ENCODE results near the gene NCOR2. TPM values are rescaled to one million over a fixed set of nuclear protein-coding genes. Genes with fewer than 3 reads are reported as not detected.

Gene NCOR2
- total and polyA plus RNA-seq, 12 donors, result 16.9 to 243 (median 173) TPM

GRCh38 chr12:124579921-124580517, 12.6 kb upstream of the NCOR2 start:
- no peak for TF ChIP-seq POLR2A (IDR thresholded peaks at IDR 0.05)
- TF ChIP-seq, protein P1, sequence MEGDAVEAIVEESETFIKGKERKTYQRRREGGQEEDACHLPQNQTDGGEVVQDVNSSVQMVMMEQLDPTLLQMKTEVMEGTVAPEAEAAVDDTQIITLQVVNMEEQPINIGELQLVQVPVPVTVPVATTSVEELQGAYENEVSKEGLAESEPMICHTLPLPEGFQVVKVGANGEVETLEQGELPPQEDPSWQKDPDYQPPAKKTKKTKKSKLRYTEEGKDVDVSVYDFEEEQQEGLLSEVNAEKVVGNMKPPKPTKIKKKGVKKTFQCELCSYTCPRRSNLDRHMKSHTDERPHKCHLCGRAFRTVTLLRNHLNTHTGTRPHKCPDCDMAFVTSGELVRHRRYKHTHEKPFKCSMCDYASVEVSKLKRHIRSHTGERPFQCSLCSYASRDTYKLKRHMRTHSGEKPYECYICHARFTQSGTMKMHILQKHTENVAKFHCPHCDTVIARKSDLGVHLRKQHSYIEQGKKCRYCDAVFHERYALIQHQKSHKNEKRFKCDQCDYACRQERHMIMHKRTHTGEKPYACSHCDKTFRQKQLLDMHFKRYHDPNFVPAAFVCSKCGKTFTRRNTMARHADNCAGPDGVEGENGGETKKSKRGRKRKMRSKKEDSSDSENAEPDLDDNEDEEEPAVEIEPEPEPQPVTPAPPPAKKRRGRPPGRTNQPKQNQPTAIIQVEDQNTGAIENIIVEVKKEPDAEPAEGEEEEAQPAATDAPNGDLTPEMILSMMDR (IDR thresholded peaks at IDR 0.05), result no peak
- DNase-seq, result no peak
- H3K4me1 ChIP-seq (replicated peaks in 1 of 2), result peaks cover 6 to 9% of the 10 kb centered on the region in 2 donors
- intact Hi-C loops (cut with DNase I), result no loop called here
- no peak overlapping the region for H3K4me3 ChIP-seq
- H3K27ac ChIP-seq, result no peak overlapping the region
- H3K9me3 ChIP-seq (replicated peaks in 1 of 3), result no peaks in the 10 kb centered on the region
- H3K36me3 ChIP-seq (replicated peaks in 1 of 2), result no peaks in the 10 kb centered on the region
- H3K27me3 ChIP-seq, result no peaks in the 10 kb centered on the region
- 87 to 100% (median 93%) methylated on average over 5 of the region's 5 CpGs for WGBS, 4 donors

DNA sequence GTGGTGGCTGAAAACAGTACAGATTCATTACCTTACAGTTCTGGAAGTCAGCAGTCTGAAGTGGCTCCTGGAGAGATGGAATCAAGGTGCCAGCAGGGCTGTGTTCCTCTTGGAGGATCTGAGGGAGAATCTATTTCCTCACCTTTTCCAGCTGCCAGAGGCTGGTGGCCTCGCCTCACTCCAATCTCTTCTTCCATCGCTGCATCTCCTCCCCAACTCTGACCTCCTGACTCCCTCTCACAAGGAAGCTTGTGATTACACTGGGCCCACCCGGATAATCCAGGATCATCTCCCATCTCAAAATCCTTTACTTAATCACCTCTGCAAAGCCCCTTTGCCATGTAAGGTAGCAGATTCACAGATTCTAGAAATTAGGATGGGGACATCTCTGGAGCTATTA, 11.4 kb upstream of the NCOR2 start:
- peaks cover 6 to 9% of the 10 kb centered on the region in 2 donors for H3K4me1 ChIP-seq (replicated peaks in 1 of 2)
- H3K27ac ChIP-seq, result no peak overlapping the region
- 80 to 99% (median 95%) methylated on average over 3 of the region's 3 CpGs for WGBS, 4 donors
- intact Hi-C loops (cut with DNase I), result no loop called here
- no peak overlapping the region for H3K4me3 ChIP-seq
- no peaks in the 10 kb centered on the region for H3K27me3 ChIP-seq
- TF ChIP-seq, protein P1 (IDR thresholded peaks at IDR 0.05), result no peak
- no peak for TF ChIP-seq POLR2A (IDR thresholded peaks at IDR 0.05)
- no peaks in the 10 kb centered on the region for H3K9me3 ChIP-seq (replicated peaks in 1 of 3)
- H3K36me3 ChIP-seq (replicated peaks in 1 of 2), result no peaks in the 10 kb centered on the region
- no peak for DNase-seq

- intact Hi-C loops (cut with DNase I), result no loop called here
- TF ChIP-seq, protein P1 (IDR thresholded peaks at IDR 0.05), result no peak
- TF ChIP-seq POLR2A (IDR thresholded peaks at IDR 0.05), result no peak
- no peak for DNase-seq
- H3K9me3 ChIP-seq (replicated peaks in 1 of 3), result no peaks in the 10 kb centered on the region
- no peak overlapping the region for H3K4me3 ChIP-seq
- no peak overlapping the region for H3K27ac ChIP-seq
- 91 to 98% (median 96%) methylated on average over 8 of the region's 8 CpGs for WGBS, 4 donors
- H3K4me1 ChIP-seq (replicated peaks in 1 of 2), result peaks cover 6 to 9% of the 10 kb centered on the region in 2 donors
- H3K36me3 ChIP-seq (replicated peaks in 1 of 2), result no peaks in the 10 kb centered on the region
- no peaks in the 10 kb centered on the region for H3K27me3 ChIP-seq
These were observed 11.0 kb upstream of the NCOR2 start for GRCh38 chr12:124578445-124578844.

GRCh38 chr12:124577986-124578385, 10.6 kb upstream of the NCOR2 start:
- H3K27ac ChIP-seq, result no peak overlapping the region
- H3K9me3 ChIP-seq (replicated peaks in 1 of 3), result no peaks in the 10 kb centered on the region
- peaks cover 6 to 9% of the 10 kb centered on the region in 2 donors for H3K4me1 ChIP-seq (replicated peaks in 1 of 2)
- no peak overlapping the region for H3K4me3 ChIP-seq
- TF ChIP-seq, protein P1 (IDR thresholded peaks at IDR 0.05), result no peak
- TF ChIP-seq POLR2A (IDR thresholded peaks at IDR 0.05), result no peak
- H3K27me3 ChIP-seq, result no peaks in the 10 kb centered on the region
- intact Hi-C loops (cut with DNase I), result no loop called here
- no peaks in the 10 kb centered on the region for H3K36me3 ChIP-seq (replicated peaks in 1 of 2)
- WGBS, 4 donors, result 92 to 95% (median 94%) methylated on average over 11 to 13 of the region's 13 CpGs
- no peak for DNase-seq
